Measurements from ENCODE around the gene RFPL4AL1.

DNA sequence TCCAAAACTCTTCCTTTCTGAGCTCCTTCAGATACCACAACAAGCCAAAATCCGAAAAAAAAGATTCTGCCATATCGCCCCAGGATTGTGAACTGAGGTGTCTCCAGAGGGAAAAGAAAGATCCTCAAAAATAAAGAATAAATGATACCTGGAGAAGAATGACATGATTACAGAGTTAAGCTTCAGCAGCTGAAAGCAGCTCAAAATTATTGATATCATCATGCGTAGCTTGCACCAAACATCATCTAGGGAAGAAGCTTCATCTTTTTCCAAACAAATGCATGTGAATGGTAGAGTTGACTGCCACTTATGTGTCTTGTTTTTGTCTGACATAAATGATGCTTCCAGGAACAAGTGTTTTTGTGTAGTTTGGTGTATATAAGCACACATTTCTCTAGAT is 30.6 kb upstream of the RFPL4AL1 start, which contains the start of gene NLRP9:
- TF ChIP-seq, protein P1, sequence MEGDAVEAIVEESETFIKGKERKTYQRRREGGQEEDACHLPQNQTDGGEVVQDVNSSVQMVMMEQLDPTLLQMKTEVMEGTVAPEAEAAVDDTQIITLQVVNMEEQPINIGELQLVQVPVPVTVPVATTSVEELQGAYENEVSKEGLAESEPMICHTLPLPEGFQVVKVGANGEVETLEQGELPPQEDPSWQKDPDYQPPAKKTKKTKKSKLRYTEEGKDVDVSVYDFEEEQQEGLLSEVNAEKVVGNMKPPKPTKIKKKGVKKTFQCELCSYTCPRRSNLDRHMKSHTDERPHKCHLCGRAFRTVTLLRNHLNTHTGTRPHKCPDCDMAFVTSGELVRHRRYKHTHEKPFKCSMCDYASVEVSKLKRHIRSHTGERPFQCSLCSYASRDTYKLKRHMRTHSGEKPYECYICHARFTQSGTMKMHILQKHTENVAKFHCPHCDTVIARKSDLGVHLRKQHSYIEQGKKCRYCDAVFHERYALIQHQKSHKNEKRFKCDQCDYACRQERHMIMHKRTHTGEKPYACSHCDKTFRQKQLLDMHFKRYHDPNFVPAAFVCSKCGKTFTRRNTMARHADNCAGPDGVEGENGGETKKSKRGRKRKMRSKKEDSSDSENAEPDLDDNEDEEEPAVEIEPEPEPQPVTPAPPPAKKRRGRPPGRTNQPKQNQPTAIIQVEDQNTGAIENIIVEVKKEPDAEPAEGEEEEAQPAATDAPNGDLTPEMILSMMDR (IDR thresholded peaks at IDR 0.05 in 2 of 3, conservative IDR thresholded peaks at IDR 0.05 in 1 of 3; ENCODE audit: borderline replicate concordance in 1 of 3, insufficient read depth in 1 of 3, low read depth in 2 of 3, low read length in 2 of 3), result no peak
- no peak for TF ChIP-seq POLR2A (IDR thresholded peaks at IDR 0.05; ENCODE audit: borderline replicate concordance, extremely low read depth, insufficient read depth, insufficient read length)
- TF ChIP-seq SIN3A (IDR thresholded peaks at IDR 0.05; ENCODE audit: low read depth), result no peak
- TF ChIP-seq, protein P2, sequence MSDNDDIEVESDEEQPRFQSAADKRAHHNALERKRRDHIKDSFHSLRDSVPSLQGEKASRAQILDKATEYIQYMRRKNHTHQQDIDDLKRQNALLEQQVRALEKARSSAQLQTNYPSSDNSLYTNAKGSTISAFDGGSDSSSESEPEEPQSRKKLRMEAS (IDR thresholded peaks at IDR 0.05), result no peak
- no peak for TF ChIP-seq ELF1 (IDR thresholded peaks at IDR 0.05; ENCODE audit: borderline replicate concordance, low read depth)
- TF ChIP-seq EZH2 (IDR thresholded peaks at IDR 0.05), result no peak
- TF ChIP-seq, protein P3, sequence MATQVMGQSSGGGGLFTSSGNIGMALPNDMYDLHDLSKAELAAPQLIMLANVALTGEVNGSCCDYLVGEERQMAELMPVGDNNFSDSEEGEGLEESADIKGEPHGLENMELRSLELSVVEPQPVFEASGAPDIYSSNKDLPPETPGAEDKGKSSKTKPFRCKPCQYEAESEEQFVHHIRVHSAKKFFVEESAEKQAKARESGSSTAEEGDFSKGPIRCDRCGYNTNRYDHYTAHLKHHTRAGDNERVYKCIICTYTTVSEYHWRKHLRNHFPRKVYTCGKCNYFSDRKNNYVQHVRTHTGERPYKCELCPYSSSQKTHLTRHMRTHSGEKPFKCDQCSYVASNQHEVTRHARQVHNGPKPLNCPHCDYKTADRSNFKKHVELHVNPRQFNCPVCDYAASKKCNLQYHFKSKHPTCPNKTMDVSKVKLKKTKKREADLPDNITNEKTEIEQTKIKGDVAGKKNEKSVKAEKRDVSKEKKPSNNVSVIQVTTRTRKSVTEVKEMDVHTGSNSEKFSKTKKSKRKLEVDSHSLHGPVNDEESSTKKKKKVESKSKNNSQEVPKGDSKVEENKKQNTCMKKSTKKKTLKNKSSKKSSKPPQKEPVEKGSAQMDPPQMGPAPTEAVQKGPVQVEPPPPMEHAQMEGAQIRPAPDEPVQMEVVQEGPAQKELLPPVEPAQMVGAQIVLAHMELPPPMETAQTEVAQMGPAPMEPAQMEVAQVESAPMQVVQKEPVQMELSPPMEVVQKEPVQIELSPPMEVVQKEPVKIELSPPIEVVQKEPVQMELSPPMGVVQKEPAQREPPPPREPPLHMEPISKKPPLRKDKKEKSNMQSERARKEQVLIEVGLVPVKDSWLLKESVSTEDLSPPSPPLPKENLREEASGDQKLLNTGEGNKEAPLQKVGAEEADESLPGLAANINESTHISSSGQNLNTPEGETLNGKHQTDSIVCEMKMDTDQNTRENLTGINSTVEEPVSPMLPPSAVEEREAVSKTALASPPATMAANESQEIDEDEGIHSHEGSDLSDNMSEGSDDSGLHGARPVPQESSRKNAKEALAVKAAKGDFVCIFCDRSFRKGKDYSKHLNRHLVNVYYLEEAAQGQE (IDR thresholded peaks at IDR 0.05; ENCODE audit: low read depth), result no peak
- TF ChIP-seq CBX3 (IDR thresholded peaks at IDR 0.05; ENCODE audit: low read depth), result no peak
- no peak for TF ChIP-seq POLR2AphosphoS5 (IDR thresholded peaks at IDR 0.05; ENCODE audit: low read depth, low read length)
- TF ChIP-seq SP1 (IDR thresholded peaks at IDR 0.05; ENCODE audit: low read depth), result no peak
- no peak for TF ChIP-seq YY1 (IDR thresholded peaks at IDR 0.05; ENCODE audit: extremely low read depth, insufficient replicate concordance, low read depth, low read length)
- TF ChIP-seq RAD21 (IDR thresholded peaks at IDR 0.05; ENCODE audit: low read depth), result no peak
- TF ChIP-seq ZNF274 (IDR thresholded peaks at IDR 0.05; ENCODE audit: low read depth, low read length), result no peak
- TF ChIP-seq, protein P4, sequence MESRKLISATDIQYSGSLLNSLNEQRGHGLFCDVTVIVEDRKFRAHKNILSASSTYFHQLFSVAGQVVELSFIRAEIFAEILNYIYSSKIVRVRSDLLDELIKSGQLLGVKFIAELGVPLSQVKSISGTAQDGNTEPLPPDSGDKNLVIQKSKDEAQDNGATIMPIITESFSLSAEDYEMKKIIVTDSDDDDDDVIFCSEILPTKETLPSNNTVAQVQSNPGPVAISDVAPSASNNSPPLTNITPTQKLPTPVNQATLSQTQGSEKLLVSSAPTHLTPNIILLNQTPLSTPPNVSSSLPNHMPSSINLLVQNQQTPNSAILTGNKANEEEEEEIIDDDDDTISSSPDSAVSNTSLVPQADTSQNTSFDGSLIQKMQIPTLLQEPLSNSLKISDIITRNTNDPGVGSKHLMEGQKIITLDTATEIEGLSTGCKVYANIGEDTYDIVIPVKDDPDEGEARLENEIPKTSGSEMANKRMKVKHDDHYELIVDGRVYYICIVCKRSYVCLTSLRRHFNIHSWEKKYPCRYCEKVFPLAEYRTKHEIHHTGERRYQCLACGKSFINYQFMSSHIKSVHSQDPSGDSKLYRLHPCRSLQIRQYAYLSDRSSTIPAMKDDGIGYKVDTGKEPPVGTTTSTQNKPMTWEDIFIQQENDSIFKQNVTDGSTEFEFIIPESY (IDR thresholded peaks at IDR 0.05; ENCODE audit: extremely low read depth, insufficient replicate concordance, low read length), result no peak
